Hematopoietic multipotent progenitor cell treated with erythropoietin and hydrocortisone succinate and interleukin-3 and kit ligand, for 17 days (in vitro differentiated cells): ENCODE results near the gene NCLN.
A peak's percentile ranks its signal among the peaks of the same experiment; 100 is the strongest.
"Not testable (repeated sequence)": the region's sequence is repeated elsewhere in the genome, so short reads cannot be mapped to it uniquely, and the experiment has no call there.

Experiments
- DNase-seq: peaks from one replicate; pipeline ENCODE4 v3.0.0-alpha.2; 2015; ENCODE audit warnings: low spot score

NCLN gene

DNA sequence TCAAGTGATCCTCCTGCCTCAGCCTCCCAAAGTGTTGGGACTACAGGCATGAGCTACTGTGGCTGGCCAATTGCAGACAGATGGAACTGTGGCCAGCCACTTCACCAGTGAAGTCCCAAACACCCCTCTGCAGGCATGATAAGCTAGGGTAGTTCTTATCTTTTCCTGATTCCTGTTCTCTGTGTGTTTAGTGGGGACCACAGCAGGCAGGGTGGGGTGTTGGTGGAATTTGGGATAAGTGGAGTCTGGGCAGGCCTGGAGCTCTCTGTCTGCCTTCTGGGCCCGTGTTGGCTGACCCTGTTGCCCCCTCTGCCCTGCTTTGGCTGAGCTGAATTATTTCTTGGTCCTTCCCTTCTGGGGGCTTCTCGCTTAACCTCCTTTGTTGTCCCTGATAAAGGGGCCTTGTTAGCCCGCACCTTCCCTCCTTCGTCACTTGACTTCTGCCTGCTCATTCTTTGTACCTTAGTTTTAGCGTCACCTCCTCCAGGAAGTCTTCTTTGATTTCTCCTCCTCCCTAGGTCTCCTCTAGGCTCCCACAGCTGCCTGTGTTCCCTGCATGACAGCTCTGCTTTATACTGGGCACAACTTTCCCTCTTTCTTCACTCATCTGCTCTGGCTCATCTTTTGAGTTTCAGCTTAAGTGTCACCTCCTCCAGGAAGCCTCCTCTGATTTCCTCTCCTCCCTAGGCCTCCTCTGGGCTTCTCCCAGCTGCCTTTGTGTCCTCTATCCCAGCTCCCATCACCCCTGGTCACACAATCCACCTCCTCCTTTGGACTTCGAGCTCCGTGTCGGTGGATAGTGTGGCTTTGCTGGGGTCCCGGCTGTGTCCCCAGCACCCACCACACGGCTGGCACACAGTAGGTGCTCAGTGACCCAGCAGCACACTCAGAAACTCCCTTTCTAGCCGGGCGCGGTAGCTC is 1.7 kb upstream of the NCLN start:
- peak; percentile 31 for DNase-seq

DNA sequence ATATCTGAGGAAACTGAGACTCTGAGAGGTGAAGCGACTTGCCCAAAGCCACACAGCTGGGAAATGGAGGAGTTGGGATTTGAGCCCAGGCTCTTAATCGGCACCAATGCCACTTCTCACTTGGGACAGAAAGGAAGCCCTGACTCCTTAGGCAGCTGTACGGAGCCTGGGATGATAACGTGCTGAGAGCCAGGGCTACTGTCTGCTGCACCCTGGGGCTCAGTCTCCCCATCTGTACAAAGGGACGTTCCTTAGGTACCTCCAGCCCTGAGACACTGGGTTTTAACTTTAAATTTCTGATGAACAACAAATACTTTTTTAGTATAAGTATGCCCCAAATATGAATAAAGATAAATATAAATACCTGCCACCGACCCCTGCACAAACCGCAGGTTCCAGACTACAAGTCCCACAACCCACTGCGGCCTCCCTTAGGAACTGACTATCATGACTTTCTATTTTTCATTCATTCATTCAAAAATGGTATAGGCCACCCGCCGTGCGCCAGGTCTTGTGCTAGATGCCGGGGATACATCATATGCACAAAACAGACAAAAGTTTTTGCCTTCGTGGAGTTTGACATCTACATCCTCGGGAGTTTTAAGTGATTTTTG is 776 bp upstream of the NCLN start:
- no peak for DNase-seq

DNA sequence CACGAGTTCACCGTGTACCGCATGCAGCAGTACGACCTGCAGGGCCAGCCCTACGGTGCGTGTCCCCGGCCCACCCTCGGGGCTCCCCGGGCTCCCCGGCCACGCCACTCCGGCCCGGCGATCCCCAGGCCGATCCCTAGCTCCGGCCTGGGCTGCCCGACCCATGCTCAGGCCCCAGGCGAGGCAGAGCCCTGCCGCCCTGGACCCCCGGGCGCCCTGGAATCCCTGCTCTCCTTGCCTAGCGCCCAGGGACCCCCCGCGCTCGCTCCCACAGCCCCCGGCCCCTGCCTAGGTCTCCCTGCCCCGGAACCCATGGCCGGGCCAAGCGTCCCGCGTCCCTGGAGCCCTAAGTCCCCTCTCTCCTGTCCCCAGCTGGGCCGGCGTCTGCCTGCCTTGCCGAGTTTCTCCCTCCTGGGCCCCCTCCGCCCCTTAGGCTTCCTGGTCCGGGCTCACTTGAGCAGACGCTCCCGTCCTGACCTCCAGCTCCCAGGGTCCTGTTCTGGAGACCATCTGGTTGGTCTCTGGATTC is 494 bp downstream of the NCLN start:
- DNase-seq, result no peak

DNA sequence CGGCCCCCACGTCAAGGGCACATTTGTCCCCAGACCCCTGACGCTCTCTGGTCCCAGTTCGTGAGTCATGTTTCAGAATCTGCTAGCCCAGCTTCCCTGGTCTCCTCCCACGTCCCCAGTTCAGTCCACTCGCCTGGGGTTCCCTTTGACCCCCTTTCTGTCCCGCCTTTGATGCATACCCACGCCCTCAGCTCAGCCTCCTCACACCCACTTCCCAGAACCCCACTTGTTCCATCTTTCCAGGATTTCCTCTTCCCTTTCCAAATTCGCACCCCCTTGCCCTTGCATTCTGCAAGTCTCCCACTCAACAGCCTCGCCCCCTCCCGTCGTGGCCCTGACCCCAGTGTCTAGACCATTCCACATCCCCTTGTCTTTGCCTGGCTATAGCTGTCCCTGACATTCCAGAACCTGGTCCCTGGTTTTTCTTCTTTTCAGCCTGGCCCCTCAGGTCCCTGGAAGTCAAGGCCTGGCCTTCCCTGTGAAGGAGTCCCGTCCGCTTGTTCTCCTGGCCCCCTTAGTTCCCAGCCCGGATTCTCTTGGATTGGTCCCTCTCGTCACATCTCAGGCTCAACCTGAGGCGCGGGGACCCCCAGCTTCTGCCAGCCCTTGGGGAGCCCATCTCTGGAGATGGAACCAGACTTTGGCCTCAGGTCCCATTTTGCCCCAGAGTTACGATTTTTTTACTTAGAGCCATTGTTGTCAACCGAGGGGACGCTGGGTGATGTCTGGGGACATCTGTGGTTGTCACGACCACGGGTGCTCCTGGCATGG is 1.3 kb downstream of the NCLN start:
- no peak for DNase-seq

DNA sequence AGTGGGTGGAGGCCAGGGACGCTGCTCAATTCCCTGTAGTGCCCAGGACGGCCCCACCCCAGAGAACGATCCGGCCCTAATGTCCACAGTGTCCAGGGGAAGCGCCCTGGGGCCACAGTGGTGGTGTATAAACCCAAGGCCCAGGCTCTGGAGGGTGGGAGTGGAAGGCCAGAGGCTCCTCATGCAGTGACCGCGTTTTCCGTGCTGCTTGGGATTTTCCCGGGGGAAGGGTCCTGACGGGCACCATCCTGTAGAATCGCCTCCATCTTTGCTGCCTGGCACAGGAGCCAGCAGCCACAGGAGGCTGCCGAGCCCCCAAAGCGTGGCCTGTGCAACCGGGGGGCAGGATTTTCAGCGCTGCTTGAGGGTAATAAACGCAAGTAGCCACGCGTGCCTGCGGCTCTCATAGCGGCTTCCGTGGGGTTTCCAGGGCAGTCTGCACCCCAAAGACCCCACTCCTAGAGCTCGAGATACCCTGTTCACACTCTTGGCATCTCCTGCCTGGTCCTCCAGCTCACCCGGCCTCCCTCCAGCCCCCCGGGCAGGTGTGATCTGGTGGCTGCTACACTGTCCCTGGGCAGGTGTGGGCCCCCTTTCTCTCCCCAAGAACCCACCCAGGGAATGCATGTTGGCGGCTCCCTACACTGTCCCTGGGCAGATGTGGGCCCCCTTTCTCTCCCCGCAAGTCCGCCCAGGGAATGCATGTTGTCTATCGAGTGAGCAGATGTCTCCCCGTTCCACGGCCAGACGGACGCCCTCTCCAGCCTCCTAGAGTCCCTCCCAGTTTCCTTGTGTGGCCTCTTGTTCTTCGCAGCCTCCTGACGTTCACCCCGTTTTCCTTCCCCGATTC is 2.2 kb downstream of the NCLN start:
- no peak for DNase-seq

DNA sequence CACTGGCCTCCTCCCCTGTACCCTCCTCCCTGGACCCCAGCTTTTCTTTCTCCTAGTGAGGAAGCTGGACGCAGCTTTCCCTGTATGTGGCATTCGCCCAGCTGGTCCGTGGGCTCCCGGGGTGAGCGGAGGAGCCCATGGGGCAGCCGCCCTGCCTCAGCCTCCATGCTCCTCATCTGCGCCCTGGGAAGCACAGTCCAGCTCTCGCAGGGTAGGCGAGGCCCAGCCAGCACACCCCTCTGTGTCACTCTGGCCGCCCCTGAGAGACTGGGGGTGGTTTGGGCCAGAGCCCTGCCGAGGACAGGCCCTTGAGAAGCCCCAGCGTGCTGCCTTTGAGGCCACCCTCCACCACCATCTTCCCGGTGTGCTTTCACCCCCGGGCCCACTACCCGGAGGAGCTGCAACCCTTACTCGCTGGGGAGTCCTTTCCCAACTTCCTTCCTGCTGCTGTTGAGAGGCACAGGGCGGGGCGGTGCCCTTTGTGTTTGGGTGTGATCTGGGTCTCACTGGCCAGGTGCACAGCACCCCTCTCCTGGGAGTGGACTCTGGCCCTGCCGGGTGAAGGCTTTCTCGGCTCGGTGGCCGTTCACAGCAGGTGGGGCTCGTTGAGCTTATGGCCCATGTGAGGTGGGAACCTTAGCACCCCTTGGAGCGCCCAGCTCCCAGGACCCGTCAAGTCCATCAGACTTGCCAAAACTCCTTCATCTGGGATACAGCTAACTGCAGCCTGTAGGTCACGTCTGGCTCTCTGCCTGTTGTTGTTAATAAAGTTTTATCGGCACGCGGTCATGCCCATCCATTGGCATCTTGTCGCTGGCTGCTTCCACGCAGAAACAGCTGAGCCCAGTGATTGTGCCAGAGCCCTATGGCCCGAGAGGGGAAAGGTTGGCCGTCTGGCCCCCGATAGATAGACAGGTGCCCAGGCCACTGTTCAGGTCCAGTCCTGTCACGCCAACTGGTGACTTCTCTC is 3.2 kb downstream of the NCLN start:
- DNase-seq, result no peak

DNA sequence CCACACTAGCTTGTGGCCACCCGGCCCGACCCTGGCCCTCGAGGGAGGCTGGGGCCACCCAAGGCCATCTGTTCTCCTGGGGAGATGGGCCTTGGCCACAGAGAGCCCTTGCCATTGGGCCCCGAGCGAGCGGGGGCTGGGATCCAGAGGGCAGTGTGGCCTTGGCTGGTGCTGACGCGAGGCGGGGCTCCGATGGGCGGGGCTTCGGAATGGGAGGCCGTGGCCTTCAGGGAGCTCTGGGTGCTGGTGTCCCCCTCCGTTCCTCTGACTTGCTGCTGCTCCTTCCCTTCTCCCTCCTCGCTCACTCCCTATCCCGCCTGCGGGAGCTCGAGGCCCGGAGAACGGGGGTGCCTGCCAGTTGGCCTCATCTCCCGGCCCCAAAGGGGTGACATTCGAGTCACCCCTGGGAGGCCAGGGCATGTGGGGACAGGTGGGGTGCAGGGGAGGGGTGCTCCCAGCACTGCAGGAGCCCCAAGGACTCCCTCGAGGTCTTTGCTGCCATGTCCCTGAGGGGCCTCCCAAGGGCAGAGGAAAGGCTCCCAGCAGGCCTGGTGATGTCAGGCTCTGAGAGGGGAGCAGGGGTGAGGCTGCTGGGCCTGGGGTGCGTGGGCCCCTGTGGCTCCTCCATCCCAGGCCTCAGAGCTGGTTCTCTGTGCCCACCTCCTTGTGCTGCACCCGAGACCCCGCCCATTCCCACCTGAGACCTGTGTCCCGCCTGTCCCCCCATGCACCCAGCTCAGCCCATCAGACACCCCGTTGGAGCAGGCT is 4.2 kb downstream of the NCLN start:
- DNase-seq, result no peak

DNA sequence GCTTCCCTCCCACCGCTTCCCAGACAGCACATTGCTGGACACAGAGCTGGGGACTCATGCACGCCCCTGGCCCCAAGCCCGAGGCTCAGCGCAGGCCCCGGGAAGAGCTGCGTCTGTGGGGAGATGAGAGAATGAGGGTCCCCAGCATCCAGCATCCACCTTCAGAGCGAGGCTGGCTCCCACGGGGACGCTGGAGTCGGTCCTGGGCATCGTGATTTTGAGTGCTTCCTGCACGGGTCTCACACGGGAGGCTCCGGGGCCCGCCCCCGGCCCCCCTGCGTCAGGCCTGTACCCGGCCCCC is 4.7 kb downstream of the NCLN start:
- no peak for DNase-seq

DNA sequence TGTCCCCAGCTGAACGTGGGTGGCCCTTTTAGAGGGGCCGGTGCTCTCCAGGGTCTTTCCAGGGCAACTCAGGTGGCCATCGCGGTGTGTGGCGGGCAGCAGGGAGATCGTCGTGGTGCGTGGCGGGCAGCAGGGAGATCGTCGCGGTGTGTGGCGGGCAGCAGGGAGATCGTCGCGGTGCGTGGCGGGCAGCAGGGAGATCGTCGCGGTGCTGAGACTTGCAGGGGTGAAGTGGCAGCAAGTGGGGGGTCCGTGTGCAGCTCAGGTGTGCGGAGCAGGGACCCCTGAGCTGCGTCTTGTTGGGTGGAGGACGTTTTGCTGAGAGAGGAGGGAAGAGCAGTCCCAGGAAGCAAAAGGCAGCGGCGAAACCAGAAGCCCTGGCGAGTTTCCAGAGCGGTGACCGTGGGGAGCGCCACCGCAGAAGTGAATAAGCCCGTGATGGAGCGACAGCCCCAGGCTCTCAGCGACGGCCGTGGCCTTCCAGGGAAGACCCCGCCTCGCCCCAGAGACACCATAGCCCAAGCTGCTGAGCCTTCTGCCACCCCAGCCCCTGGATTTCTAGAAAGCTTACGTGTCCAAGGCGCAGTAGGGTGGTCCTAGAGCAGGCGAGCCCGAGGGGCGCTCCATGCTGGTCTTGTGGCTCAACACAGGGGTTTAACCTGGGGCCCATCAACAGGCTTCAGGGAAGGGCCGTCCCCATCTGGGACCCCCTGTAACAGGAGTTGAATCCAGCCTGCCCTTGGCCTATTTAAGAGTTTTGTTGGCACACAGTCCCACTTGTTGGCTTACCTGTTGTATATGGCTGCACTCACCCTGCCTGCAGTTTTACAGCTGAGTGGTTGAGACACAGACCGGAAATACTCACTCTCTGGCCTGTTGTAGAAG is 5.4 kb downstream of the NCLN start:
- DNase-seq, result no peak

DNA sequence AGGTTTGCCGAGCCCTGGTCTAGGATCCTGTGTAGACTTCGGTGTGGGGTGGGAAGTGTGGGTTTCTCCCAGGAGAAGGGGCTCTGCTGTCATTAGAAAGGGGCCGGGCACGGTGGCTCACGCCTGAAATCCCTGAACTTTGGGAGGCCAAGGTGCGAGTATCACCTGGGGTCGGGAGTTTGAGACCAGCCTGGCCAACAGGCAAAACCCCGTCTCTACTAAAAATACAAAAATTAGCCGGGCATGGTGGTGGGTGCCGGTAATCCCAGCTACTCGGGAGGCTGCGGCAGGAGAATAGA is 6.0 kb downstream of the NCLN start:
- DNase-seq, result not testable (repeated sequence)

DNA sequence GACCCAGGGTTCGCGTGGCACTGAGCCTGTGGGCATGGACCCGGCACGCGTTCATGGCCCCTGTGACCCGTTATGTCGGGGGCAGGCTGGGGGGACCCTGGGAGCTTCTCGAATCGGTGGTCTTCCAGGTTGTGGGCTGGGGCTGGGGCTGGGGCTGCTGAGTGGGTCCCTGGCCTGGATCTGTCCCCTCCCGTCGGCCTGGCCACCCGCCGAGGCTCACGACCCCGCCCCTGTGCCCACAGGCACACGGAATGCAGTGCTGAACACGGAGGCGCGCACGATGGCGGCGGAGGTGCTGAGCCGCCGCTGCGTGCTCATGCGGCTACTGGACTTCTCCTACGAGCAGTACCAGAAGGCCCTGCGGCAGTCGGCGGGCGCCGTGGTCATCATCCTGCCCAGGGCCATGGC is 6.5 kb downstream of the NCLN start:
- no peak for DNase-seq

DNA sequence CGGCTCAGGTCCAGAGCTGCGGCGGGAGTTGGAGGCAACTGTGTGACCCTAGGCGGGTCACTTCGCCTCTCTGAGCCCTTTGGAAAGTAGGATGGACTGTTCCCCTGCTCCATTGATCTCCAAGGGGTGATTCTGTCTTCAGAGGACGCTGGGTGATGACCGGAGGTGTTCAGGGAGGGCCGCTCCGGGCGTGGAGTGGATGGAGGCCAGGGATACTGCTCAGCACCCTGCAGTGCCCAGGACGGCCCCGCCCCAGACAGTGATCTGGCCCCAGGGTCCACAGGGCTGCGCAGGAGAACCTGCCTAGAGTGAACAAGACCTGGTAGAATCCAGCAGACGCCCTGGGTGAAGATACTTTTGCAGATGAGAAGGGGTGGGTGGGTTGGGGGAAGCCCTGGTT is 7.0 kb downstream of the NCLN start:
- DNase-seq, result no peak

DNA sequence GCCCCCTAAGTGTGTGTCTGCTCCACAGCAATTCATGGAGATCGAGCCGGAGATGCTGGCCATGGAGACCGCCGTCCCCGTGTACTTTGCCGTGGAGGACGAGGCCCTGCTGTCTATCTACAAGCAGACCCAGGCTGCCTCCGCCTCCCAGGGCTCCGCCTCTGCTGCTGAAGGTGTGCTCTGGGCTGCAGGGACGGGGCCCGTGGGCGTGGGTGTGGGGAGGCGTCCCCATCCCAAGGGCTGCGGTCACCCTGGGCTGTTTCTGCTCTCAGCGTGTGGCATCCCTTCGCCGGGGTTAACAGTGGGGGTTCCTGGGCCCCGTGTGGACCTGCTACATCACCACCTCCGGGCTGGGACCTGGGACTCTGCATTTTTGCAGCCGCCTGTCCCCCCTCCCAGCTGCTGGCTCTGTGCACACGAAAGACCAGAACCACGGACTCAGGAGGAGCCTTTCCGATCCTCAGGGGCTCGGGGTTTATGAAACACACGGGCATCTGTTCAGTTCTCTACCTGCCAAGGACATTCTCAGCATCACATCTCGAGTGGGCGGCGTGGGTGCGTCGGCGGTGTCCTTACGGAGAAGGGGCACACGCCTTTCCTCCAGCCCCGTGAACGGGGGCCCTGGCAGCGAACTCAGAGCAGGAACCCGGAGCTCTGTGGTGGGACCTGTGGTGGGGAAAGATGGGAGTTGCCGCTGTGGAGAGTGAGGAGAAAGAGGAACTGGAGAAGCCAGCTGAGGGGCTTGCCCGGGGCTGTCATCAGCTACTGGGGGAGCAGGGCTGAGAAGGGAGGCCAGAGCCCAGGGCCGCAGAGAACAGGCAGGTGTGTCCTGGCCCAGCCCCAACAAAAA is 7.8 kb downstream of the NCLN start:
- DNase-seq, result peak; percentile 40

DNA sequence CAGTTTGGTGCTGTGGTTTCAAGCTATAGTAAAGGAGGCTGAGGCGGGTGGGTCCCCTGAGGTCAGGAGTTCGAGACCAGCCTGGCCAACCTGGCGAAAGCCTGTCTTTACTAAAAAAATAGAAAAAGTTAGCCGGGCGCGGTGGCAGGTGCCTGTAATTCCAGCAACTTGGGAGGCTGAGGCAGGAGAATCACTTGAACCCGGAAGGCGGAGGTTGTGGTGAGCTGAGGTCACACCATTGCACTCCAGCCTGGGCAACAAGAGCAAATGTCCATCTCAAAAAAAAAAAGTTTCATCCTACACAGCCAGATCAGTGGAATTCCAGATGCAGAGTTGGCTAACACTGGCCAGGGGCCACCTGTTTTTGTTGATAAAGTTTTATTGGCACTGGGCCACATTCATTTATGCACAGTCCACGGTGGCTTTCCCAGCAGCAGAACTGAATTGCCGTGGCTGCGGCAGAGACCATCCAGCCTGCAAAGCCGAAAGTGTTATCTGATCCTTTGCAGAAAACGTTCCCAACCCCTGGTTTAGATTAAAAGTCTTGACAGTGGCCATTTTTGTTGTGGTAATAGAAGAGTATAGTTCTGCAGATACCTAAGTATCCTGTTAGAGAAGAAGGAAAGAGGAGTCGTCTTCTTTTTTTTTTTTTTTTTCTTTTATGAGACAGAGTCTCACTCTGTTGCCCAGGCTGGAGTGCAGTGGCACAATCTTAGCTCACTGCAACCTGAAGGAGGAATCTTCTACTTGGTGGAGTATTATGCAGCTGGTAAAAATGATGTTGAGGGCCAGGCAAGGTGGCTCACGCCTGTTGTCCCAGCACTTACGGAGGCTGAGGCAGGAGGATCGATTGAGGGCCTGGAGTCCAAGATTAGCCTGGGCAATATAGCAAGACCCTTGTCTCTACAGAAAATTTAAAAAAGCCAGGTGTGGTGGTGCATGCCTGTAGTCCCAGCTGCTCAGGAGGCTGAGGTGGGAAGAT is 8.7 kb downstream of the NCLN start:
- DNase-seq, result peak; percentile 85

DNA sequence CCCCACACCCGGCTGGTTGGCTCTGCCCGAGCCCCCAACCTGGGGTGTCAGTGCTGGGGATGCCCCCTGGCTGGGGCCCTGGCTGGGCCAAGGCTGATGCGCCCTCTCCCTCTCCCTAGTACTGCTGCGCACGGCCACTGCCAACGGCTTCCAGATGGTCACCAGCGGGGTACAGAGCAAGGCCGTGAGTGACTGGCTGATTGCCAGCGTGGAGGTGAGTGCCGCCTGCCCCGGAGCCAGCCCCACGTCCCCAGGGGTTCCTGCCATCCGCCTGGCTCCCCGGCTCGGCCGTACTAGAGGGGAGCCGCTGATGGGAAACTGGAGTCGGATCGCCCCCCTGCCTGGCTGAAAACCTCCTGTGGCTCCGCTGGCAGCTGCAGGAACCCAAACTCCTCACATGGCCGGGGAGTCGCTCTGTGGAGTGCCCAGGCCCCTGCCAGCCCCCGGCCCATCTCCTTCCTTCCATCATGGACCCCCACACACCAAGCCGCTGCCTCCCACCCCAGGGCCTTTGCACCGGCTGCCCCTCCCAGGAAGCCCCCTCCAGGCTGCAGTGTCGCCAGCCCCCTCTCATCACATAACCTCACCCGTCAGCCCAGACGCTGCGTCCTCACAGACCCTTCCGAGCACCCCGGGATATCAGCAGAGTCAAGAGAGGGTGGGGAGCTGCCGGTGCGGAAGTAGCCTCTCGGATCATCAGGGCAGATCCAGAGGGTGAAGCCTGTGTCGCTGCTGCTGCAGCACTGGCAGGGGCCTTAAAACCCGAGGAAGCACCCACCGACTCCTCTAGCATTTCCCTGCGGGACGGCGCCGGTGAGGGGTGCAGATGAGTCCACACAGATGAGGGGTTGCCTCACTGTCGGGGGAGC is 10.6 kb downstream of the NCLN start:
- no peak for DNase-seq

DNA sequence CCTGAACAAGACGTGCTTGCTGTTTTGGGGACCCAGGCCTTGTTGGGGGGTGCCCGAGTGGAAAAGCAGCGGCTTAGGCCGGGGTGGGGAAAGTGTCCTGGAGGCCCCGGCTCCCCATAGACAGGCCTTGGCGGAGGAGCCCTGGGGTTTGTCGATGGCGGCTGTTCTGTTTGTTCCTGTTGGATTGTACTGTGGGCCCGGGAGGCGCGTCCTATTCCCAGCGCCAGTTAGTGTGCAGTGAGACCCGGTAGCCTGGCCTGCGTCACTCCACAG is 11.1 kb downstream of the NCLN start:
- no peak for DNase-seq
